ENCODE data around the gene PERP. TPM values are rescaled to one million over a fixed set of nuclear protein-coding genes. Genes with fewer than 3 reads are reported as not detected.
"Not testable (repeated sequence)": the region's sequence is repeated elsewhere in the genome, so short reads cannot be mapped to it uniquely, and the experiment has no call there.

PERP gene
- total RNA-seq: 21.8 TPM
- long read RNA-seq, full-length matches to known transcripts: 189 of 199 reads
- long read RNA-seq, partial matches to known transcripts: 7 of 199 reads
- long read RNA-seq, other reads (novel, unspliced or antisense): 3 of 199 reads

DNA sequence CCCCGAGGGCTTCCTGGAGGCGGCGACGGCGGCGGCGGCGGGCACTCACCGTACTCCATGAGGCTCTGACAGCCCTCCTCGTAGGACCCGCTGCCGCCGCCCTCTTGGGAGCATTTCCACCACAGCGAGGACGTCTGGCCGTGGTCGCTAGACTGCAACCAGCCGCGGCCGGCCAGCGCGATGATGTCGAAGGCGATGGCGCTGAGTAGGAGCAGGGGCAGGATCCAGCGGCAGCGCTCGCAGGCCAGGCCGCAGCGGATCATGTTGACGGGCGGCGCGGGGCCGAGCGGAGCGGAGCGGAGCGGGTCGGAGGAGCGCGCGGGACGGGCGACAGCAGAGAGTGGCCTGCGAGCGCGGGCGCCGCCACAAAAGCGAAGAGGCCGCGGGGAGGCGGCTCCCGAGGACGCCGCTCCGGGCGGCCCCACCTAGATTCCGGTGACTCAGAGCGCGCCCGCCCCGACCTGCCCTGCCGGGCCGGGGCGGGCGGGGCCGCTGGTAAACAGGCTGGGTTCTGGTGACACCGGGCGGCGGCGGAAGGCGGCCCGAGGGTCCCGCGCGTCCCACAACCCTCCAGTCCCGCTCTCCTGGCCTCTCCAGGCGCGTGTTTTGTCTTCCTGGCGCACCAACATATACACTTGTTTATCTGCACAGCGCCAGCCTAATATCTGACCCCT is at the start of gene PERP:
TSS of gene PERP (minus strand) at position 342 of the 674 bp plus-strand sequence. CDS start at position 263, 79 bp downstream.
- peak; percentile 90 for DNase-seq (ENCODE audit: low spot score)

DNA sequence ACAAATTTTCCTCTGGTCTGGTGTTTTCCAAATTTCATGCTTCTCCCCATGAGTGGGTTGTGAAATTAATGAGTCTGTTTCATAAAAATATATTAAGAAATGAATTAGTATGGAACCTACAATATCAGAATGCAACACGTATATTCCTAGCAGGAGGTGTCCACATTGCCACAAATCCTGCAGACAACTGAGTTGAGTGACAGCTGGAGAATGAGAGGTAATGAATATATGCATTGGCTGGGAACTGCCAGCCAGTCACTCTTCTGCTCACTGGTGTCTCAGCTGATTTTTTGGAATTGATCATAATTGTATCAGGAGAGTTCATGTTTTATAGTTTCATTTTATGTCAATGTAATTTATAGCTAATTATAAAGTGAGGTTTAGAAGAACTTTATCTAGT is 48.2 kb upstream of the PERP start:
- DNase-seq (ENCODE audit: low spot score): no peak

DNA sequence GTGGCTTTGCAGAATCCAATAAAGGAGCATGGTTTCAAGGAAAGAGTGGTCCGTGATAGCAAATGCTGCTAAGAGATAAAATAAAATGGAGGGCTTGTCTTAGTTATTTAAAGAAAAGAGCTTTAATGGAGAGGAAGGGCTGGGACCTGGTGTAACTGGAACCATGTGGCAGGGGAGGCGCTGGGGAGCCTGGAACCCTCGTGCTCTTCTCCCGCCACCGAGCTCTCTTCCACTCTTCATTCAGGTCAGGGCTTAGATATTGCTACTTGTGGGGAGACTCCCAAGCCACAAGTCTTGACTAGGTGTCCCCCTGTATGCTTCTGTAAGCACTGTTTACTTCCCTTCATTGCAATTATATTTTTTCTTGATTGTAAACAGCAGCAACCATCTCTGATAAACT is 39.3 kb upstream of the PERP start:
- DNase-seq (ENCODE audit: low spot score): no peak

DNA sequence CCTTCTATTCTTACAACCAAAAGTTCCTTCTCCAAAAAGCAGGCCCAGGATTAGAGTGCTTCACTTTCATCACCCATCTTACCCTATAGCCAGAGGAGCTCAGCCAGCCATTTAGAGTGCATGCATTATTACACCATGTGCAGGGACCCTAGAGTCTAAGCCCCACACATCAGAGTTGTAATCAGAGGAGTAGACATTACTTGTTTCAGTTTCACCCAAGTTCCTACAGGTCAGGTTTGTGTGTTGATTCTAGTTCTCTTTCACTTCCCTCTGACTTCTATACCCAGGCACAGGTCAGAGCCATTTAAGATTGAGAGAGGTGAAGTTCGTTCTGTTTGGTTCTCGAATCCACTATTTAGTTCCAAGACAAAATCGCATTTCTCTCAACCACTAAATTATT is 38.2 kb upstream of the PERP start:
- no peak for DNase-seq (ENCODE audit: low spot score)

DNA sequence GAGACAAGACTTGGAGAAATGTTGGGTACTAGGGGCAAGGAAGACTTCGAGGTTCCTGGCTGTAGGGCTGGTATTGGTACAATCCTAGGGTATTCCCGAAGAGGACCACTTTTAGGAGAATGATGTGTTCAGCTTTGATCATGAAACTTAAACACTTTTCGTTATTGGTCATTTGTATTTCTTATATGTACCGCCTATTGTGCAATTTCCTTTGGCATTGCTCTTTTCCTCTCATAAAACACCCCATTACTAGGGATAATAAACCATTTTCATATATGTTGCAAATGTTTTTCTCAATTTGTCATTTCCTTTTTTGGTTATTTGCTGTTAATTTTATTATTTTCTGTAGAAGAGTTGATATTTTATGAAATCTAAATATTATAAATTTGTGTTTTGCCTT is 35.6 kb upstream of the PERP start:
- DNase-seq (ENCODE audit: low spot score): no peak

DNA sequence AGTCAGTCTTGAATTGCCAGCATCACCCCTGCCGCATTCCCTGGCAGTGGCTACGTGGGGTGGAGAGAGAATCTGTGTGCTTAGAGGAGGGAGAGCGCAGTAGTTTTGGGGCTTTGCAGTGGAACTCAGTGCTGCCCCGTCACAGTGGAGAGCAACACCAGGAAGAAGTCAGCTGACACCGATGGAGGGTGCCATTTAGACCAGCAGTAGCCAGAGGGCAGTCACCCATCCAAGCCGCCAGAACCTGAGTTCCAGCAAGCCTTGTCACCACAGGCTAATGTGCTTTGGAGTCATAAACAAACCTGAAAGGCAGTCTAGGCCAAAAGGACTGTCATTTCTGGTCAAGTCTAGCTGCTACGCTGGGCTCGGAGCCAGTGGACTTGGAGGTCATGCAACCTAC is 22.0 kb upstream of the PERP start:
- no peak for DNase-seq (ENCODE audit: low spot score)

DNA sequence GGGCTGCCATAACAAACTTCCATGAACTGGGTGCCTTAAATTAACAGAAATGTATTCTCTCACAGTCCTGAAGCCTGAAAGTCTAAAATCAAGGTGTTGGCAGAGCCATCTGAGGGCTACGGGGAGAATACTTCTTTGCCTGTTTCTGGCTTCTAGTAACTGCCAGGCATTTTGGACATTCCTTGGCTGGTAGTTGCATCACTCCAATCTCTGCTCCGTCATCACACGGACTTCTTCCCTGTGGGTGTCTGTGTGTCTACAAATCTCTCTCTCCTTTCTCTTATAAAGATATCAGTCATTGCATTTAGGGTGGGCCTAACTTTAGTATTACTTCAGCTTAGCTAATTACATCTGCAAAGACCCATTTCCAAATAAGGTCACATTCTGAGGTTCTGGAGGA is 20.9 kb upstream of the PERP start:
- DNase-seq (ENCODE audit: low spot score): no peak

DNA sequence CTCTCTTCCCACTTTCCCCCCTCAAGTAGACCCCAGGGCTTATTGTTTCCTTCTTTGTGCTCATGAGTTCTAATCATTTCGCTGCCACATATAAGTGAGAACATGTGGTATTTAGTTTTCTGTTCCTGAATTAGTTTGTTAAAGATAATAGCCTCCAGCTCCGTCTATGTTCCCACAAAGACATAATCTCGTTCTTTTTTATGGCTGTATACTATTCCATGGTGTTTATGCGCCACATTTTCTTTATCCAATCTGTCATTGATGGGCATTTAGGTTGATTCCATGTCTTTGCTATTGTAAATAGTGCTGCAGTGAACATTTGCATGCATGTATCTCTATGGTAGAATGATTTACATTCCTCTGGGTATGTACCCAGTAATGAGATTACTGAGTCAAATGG is 16.9 kb upstream of the PERP start:
- DNase-seq (ENCODE audit: low spot score): no peak

DNA sequence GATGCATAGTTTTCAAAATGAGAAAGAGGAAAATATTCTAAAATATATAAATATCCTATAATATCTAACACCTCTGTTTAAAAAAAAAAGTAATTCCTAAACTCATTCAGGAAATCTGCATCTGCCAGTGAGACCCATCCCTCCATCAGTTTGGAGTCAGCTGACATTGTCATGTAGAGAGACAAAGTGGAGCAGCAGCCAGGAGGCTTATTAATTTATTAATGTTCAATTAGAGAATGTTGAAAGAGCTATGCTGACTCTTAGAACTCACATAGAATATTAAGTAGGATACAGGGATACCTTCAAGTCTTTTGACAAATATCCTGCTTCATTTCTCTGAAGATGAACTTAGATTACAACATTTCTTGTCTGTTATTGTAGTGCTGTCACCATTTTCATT is 12.8 kb upstream of the PERP start:
- DNase-seq (ENCODE audit: low spot score): no peak

DNA sequence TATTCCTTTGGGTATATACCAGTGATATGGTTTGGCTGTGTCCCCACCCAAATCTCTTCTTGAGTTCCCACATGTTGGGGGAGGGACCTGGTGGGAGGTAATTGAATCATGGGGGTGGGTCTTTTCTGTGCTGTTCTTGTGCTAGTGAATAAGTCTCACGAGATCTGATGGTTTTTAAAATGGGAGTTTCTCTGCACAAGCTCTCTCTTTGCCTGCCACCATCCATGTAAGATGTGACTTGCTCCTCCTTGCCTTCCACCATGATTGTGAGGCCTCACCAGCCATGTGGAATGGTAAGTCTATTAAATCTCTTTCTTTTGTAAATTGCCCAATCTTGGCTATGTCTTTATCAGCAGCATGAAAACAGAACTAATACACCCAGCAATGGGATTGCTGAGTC is 12.0 kb upstream of the PERP start:
- DNase-seq (ENCODE audit: low spot score): not testable (repeated sequence)

DNA sequence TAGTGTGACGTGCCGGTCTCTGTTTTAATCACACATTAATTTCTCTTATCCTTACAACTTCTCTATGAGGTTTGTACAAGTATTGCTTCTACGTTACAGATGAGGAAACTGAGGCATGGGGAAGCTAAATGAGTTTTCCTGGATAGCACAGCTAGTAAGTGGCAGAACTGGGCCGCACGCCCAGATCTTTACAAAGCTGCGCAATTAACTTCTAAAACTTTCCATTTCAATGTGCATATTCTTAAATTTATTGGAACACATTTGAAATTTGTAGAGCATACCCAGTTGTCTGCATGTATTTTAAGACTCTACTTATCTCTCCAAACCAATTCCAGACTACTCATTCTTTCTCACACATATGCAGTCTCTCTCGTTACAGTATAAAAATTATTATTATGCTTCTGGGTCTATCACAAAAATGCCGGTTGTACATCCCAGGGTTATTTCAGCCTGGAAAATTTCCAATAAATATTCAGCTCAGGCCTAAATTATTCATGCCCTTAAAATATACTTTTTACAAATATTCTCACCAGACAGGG is 10.2 kb upstream of the PERP start:
- DNase-seq (ENCODE audit: low spot score): no peak

DNA sequence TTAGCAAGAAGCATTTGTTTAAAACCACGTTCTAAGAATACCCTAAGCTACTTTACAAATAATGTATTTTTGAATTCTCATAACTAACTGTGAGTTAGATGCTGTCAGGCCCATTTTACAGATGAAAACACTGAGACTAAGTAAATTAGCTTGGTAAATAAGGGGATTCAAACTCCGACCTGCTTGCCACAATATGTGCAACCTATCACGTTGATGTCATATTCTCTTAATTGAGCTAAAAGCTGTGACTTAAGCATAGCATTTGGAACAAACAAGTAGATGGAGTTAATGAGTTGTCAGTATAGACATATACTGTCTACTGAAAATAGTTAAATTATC is 9.4 kb upstream of the PERP start:
- no peak for DNase-seq (ENCODE audit: low spot score)

DNA sequence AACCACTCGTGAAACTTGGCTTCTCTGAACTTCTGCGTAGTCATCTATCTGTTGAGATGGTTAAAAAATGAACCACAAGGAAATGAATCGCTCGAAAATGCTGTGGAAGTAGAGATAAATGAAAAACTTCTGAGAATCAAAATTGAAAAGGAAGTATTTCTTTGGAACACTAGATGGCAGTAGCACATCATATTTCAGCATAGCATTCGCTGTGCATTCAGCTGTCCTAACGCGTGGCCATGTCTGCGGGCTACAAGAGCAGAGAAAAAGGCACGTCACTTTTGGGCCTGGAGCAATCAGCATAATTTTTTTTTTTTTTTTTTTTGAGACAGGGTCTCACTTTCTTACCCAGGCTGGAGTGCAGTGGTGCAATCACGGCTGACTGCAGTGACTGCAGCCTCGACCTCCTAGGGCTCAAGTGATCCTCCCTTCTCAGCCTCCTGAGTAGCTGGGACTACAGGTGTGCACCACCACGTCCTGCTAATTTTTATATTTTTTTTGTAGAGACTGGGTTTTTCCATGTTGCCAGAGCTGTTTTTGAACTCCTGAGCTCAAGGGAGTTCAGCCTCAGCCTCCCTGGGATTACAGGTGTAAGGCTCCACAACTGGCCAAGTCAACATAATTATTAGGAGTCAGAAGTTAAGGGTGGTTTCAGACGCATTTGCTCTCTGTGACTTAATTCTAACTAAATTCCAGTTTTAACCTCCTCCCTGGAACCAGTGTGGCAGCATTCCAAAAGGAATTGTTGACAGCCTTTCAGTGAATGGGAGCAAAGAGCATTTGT is 8.8 kb upstream of the PERP start:
- DNase-seq (ENCODE audit: low spot score): no peak

DNA sequence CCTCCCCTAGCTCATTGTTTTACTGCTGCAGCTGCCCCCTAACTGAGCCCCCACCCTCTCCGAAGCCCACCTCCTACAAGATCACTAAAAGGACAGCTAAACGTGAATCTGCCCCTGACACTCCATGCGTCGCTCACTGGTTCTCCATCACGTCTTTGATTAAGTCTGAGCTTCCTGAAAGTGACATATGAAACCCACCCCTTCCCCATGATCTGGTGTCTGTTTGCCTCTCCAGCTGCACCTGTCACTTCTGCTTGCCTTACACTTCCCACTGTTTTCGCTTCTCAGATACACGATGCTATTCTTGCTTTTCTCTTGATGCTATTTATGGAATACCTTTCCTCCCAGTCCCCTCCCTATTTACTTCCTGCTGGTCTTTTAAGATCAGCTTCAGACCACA is 8.0 kb upstream of the PERP start:
- no peak for DNase-seq (ENCODE audit: low spot score)

DNA sequence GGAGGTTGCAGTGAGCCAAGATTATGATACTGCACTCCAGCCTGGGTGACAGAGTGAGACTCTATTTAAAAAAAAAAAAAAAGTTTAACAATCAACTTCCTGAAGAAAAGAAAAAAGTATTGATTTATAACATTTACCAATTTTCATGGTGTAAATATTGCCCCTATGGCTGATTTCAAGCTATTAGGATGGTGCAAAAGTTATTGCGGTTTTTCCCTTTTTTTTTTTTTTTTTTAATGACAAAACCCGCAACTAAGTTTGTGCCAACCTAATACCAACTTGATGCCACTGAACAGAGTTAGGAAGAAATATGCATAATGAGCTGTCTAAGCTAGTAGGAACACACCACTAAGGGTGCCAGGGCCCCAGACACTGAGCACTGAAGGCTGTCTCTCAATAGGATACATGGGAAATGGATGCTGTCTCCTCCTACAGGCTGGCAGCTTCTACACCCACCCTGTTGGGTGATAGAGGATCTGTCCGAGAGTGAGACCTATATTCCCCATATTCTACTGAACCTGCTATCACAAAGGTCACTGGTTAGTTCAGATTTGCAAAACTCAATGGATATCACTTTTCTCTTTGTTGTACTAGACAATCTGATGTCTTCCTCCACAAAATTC is 6.5 kb upstream of the PERP start:
- DNase-seq (ENCODE audit: low spot score): no peak

DNA sequence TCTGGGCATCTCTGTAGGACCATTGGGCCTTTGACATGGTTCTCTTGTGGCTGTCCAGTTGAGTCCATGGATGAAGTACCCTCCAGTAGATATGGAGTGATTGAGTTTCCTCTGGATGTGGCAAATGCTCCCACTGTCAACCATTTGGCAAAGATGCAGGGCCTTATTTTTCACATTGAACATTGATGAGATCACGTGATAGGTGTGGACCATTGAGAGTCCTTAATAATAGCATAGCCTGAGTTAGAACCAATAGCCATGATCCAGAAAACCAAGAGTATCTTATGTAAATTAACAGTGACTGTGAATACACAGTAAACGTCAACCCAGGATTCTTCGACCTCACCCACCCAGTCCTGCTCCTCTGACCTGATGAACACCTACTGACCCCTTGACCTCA is 3.0 kb upstream of the PERP start:
- no peak for DNase-seq (ENCODE audit: low spot score)

DNA sequence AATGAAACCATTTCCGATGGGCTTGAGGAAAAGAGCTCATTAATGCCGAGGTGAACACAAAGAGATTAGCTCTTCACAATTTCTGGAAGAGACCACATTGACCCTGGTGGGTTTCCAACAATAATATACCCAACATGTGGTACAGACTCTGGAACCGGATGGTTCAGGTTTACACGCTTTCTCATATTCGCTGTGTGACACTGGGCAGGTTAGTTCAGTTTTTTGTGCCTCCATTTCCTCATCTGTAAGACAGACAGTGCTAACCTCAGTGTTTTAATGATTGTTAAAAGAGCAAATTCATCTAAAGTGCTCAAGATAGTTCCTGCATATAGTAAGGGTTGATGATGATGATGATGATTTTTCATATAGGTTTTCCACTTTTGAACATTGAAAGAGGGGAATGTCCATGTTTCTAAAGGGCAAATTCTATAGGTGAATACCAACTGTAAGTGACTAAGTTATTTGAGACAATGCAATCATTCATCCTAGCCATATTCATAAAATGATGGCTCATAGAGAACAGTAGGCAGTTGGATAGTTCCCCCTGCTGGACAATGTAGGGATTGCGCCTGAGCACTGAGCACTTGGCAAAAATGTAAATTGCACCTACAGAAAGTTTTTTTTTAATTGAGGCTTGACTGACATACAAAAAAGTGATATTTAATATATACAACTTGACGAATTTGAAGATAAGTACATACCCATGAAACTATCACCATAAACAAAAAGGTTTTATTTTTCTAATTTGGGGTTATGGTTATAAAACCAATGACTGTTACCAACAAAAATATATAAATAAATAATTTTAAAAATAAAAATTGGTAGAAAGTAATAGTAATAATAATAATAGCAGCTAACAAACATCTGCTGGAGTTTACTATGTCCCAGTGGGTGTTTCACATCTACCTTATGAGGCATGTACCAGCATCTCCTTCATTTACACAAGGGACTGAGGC is 2.1 kb upstream of the PERP start:
- DNase-seq (ENCODE audit: low spot score): no peak

DNA sequence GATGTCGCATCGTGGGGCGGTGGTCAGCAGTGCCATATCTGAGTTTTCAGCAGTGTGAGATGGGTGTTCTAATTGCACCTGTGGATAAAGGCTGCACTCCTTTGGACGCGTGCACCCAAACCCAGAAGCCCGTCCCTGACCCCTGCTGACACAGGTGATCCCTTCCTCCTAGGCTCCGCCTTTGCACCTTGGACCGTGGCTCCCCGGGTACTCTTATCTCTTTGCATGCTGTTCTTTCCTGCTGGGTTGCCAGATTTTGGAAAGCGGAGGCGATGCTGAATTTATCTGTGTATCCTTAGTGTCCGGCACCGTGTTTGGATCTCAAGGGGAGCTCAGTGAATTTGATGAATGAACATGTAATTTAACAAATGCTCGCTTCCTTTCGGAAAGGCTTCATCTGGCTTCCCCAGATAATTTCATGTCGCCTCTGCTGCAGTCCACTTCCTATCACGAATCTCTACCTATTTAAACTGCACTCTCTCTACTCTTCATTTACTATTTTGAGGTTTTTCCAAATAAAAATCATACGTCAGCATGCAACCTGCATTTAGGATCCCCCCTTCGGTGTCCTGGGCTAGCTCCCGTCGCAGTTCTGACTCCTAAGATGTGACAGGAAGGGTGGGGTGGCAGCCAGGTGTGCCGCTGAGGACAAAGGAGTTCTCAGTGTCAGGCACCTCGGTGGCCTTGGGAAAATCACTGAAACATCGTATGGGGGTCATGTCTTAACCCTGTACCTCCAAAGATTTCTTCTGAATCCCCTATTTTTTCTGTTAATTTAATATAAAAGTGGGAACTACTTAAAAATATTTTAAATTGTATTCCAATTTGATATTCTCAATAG is 753 bp upstream of the PERP start:
- no peak for DNase-seq (ENCODE audit: low spot score)

DNA sequence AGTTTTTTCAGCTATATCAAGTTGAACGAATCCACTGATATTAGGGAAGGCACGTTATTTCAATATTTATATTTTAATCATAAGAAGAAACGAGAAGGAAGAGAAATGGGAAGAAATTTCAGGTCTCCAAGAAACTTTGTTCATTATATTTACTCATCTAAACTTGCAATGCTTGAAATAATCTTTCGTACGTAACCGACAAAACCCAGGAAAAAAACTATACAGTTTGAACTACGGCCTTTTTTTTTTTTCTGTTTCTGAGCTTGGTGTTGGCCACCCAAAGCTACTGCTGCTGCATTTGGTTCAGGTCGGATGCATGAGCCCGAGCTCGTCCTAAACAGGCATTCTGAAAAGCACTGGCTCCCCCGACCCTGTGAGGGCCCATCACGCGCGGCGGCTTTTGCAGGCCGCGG is 548 bp downstream of the PERP start:
- DNase-seq (ENCODE audit: low spot score): no peak

Data from mesenteric fat pad (tissue), 1 donor.